ENCODE data around the gene LYRM4.
"Not testable (repeated sequence)": the region's sequence is repeated elsewhere in the genome, so short reads cannot be mapped to it uniquely, and the experiment has no call there.

Gene LYRM4

GRCh38 chr6:5120543-5120942 is 140.2 kb downstream of the LYRM4 start:
- not testable (repeated sequence) for DNase-seq (ENCODE audit: low spot score)

GRCh38 chr6:5120011-5120410 is 140.7 kb downstream of the LYRM4 start:
- no peak for DNase-seq (ENCODE audit: low spot score)

- DNase-seq (ENCODE audit: low spot score): no peak
Observed at GRCh38 chr6:5119090-5119951, 141.4 kb downstream of the LYRM4 start.

- DNase-seq (ENCODE audit: low spot score): no peak
Observed at GRCh38 chr6:5116243-5116991, 144.3 kb downstream of the LYRM4 start.

GRCh38 chr6:5115168-5115567 is 145.6 kb downstream of the LYRM4 start:
- DNase-seq (ENCODE audit: low spot score): no peak

GRCh38 chr6:5113096-5113495 is 147.7 kb downstream of the LYRM4 start:
- DNase-seq (ENCODE audit: low spot score): no peak

GRCh38 chr6:5112066-5112799 is 148.5 kb downstream of the LYRM4 start:
- no peak for DNase-seq (ENCODE audit: low spot score)

GRCh38 chr6:5111626-5112025 is 149.1 kb downstream of the LYRM4 start:
- no peak for DNase-seq (ENCODE audit: low spot score)

- no peak for DNase-seq (ENCODE audit: low spot score)
Observed at GRCh38 chr6:5110246-5110645, 150.5 kb downstream of the LYRM4 start.

- DNase-seq (ENCODE audit: low spot score): no peak
Observed at GRCh38 chr6:5109436-5109835, 151.3 kb downstream of the LYRM4 start.

- DNase-seq (ENCODE audit: low spot score): no peak
Observed at GRCh38 chr6:5108536-5109150, 152.1 kb downstream of the LYRM4 start.

GRCh38 chr6:5108068-5108467 is 152.7 kb downstream of the LYRM4 start:
- no peak for DNase-seq (ENCODE audit: low spot score)

- DNase-seq (ENCODE audit: low spot score): no peak
Observed at GRCh38 chr6:5107341-5107740, 153.4 kb downstream of the LYRM4 start.

GRCh38 chr6:5105146-5105545 is 155.6 kb downstream of the LYRM4 start:
- DNase-seq (ENCODE audit: low spot score): no peak

GRCh38 chr6:5104667-5105066 is 156.1 kb downstream of the LYRM4 start:
- no peak for DNase-seq (ENCODE audit: low spot score)

GRCh38 chr6:5103250-5103649 is 157.5 kb downstream of the LYRM4 start:
- no peak for DNase-seq (ENCODE audit: low spot score)

- DNase-seq (ENCODE audit: low spot score): no peak
Observed at GRCh38 chr6:5102267-5102970, 158.3 kb downstream of the LYRM4 start.

- no peak for DNase-seq (ENCODE audit: low spot score)
Observed at GRCh38 chr6:5100806-5101205, 159.9 kb downstream of the LYRM4 start.

- no peak for DNase-seq (ENCODE audit: low spot score)
Observed at GRCh38 chr6:5099537-5099936, 161.2 kb downstream of the LYRM4 start.

- no peak for DNase-seq (ENCODE audit: low spot score)
Observed at GRCh38 chr6:5098501-5099270, 162.1 kb downstream of the LYRM4 start.

GRCh38 chr6:5096482-5096881 is 164.3 kb downstream of the LYRM4 start:
- no peak for DNase-seq (ENCODE audit: low spot score)
